Panc1 (cell line): ENCODE data around the gene NHLRC1. TPM values are rescaled to one million over a fixed set of nuclear protein-coding genes. Genes with fewer than 3 reads are reported as not detected.

ENCODE experiments used
- ATAC-seq: fragments of 200-7000 bp; cut with Tn5 transposase; 2 replicates; pipeline ENCODE4 v1.9.1; 2020; ENCODE audit warnings: mild to moderate bottlenecking, moderate library complexity
- BruUV-seq: library from RNA; stranded (reverse); fragments of 400-500 nt; replicated peaks from 2 replicates; lab custom pipeline; 2021; lab: Mats Ljungman, UMichigan
- CTCF ChIA-PET: fragments of 300-600 bp; sonication (Branson Sonifier 250); formaldehyde crosslinking; loops from one replicate; lab custom pipeline; 2022; ENCODE audit warnings: antibody characterized with exemption; lab: Charles Lee
- POLR2A ChIA-PET: fragments of 300-600 bp; sonication (Branson Sonifier 250); formaldehyde crosslinking; loops from one replicate; lab custom pipeline; 2022; ENCODE audit warnings: antibody characterized with exemption; lab: Charles Lee
- DNase-seq: peaks from one replicate; pipeline ENCODE4 v3.0.0-alpha.2; 2010; ENCODE audit warnings: low read depth, low spot score
- H3K27ac ChIP-seq: 2 replicates; pipeline ENCODE4 v1.5.1; 2011; ENCODE audit warnings: mild to moderate bottlenecking, low read length, inconsistent platforms
- H3K27me3 ChIP-seq: fragments of 200-500 bp; sonication (Bioruptor generic); 2 replicates; pipeline ENCODE4 v1.6.0; 2014; ENCODE audit warnings: low read length, inconsistent platforms; ENCODE audit not compliant: control insufficient read depth, insufficient read depth
- H3K36me3 ChIP-seq: fragments of 200-500 bp; sonication (Bioruptor generic); 2 replicates; pipeline ENCODE4 v1.5.1; 2014; ENCODE audit warnings: inconsistent platforms, mild to moderate bottlenecking, low read length, moderate library complexity; ENCODE audit not compliant: control insufficient read depth, insufficient read depth
- H3K4me1 ChIP-seq: 2 replicates; pipeline ENCODE4 v1.5.1; 2011; ENCODE audit warnings: inconsistent platforms, mild to moderate bottlenecking, low read length, moderate library complexity; ENCODE audit not compliant: control insufficient read depth, insufficient read depth
- H3K4me3 ChIP-seq, 2 experiments: 2 replicates each; pipeline ENCODE4 v1.5.1; 2011 to 2012; ENCODE audit warnings: low read depth in 2 of 2, low read length in 2 of 2, mild to moderate bottlenecking in 2 of 2, inconsistent platforms in 1 of 2, moderate library complexity in 1 of 2
- H3K9me3 ChIP-seq: fragments of 200-500 bp; sonication (Bioruptor generic); 2 replicates; pipeline ENCODE4 v1.5.1; 2014; ENCODE audit warnings: low read depth, mild to moderate bottlenecking, inconsistent platforms, low read length, moderate library complexity; ENCODE audit not compliant: control insufficient read depth, insufficient read depth
- CTCF ChIP-seq: fragments of 450-650 bp; IDR thresholded peaks from 2 replicates; pipeline ENCODE4 v1.5.1; 2017; ENCODE audit warnings: mild to moderate bottlenecking
- POLR2AphosphoS5 ChIP-seq: IDR thresholded peaks from 2 replicates; pipeline ENCODE4 v1.6.1; 2012; ENCODE audit warnings: mild to moderate bottlenecking, low read depth, low read length, moderate library complexity
- REST ChIP-seq, 2 experiments: IDR thresholded peaks; 2 replicates each; pipeline ENCODE4 v1.6.1; 2011 to 2012; ENCODE audit warnings: low read depth in 2 of 2, control low read depth in 1 of 2, low read length in 1 of 2, mild to moderate bottlenecking in 1 of 2, moderate library complexity in 1 of 2; ENCODE audit not compliant: insufficient read depth in 1 of 2
- SIN3A ChIP-seq: IDR thresholded peaks from 2 replicates; pipeline ENCODE4 v1.6.1; 2012; ENCODE audit warnings: low read depth, mild to moderate bottlenecking, low read length, moderate library complexity, borderline replicate concordance; ENCODE audit not compliant: insufficient read depth
- TCF7L2 ChIP-seq: IDR thresholded peaks from 2 replicates; pipeline ENCODE4 v1.6.1; 2011; ENCODE audit warnings: mild to moderate bottlenecking, low read depth, low read length, inconsistent platforms
- in situ Hi-C: cut with HindIII; loops from 2 replicates; pipeline ENCODE4 v1.10.0; 2016; ENCODE audit warnings: low sequenced_read_pairs, low pct_unique_long_range_greater_than_20kb
- intact Hi-C: fragments of 100-400 bp; cut with micrococcal nuclease; formaldehyde crosslinking; loops from one replicate; pipeline ENCODE4 v1.10.0; 2022; ENCODE audit not compliant: unreplicated experiment
- total RNA-seq: library from RNA; stranded (reverse); gene quantifications from one replicate; pipeline ENCODE4 v1.2.1, GENCODE V29; 2021; ENCODE audit not compliant: unreplicated experiment

NHLRC1 gene
- total RNA-seq, 1 experiment from 2014 or later = 2.1 TPM

GRCh38 chr6:18118330-18118729 is 4.1 kb downstream of the NHLRC1 start:
- Histone ChIP-seq H3K4me3 (no peak overlapping the region), H3K27ac (no peak overlapping the region), H3K4me1 (no peaks in the 10 kb centered on the region), H3K27me3 (no peaks in the 10 kb centered on the region), H3K36me3 (no peaks in the 10 kb centered on the region), H3K9me3 (no peaks in the 10 kb centered on the region)
- intact Hi-C loops = no loop called here
- no TSS peak for BruUV-seq
- ChIA-PET CTCF (no interaction called here), POLR2A (no interaction called here)
- ATAC-seq (no peak), DNase-seq (no peak)
- in situ Hi-C loops = no loop called here
- no peak for TF ChIP-seq POLR2AphosphoS5
- TF ChIP-seq TCF7L2 = no peak
- TF ChIP-seq SIN3A = no peak
- TF ChIP-seq REST (IDR thresholded peaks at IDR 0.05; ENCODE audit: insufficient read depth in 1 of 2, low read depth in 2 of 2, low read length in 1 of 2) = no peak
- no peak for TF ChIP-seq CTCF

- CTCF ChIA-PET = no interaction called here
- ATAC-seq = no peak
- DNase-seq = no peak
These were observed 5.3 kb downstream of the NHLRC1 start for GRCh38 chr6:18117136-18117535.

More at GRCh38 chr6:18117136-18117535, 5.3 kb downstream of the NHLRC1 start:
- Histone ChIP-seq H3K4me3 (no peak overlapping the region), H3K27ac (no peak overlapping the region), H3K27me3 (no peaks in the 10 kb centered on the region), H3K36me3 (no peaks in the 10 kb centered on the region), H3K4me1 (no peaks in the 10 kb centered on the region), H3K9me3 (no peaks in the 10 kb centered on the region)
- intact Hi-C loops (no loop called here), in situ Hi-C loops (no loop called here)
- POLR2A ChIA-PET = no interaction called here
- BruUV-seq = no TSS peak
- no peak for TF ChIP-seq REST (IDR thresholded peaks at IDR 0.05; ENCODE audit: insufficient read depth in 1 of 2, low read depth in 2 of 2, low read length in 1 of 2)
- no peak for TF ChIP-seq TCF7L2
- TF ChIP-seq POLR2AphosphoS5 = no peak
- TF ChIP-seq SIN3A = no peak
